IPS DF 4.7 (cell line): Measurements from ENCODE around the gene TBC1D8.

Source experiments
- DNase-seq: peaks from one replicate; pipeline ENCODE4 v3.0.0-alpha.2; 2013; ENCODE audit warnings: low spot score; ENCODE audit errors: extremely low read depth

Gene TBC1D8

GRCh38 chr2:101162561-101163330 lies 11.6 kb upstream of the TBC1D8 start:
- peak; percentile 74 for DNase-seq

DNA sequence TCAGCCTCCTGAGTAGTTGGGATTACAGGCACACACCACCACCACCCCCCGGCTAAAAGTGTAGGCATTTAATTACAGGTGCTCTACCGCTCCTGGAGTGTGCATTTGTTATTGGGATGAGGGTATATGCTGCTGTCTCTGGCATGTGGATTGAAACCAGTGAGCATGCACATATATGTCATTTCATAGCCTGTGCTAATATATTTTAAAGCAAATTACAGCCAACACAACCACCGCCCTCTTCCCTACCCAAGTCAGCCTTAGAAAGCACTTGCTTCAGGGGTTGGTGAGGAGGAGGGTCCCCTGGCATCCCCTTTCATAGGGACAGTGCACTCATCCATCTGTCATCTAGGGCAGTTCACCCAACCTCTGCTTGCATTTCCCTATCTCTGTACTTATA lies 10.5 kb upstream of the TBC1D8 start:
- DNase-seq, result no peak

DNA sequence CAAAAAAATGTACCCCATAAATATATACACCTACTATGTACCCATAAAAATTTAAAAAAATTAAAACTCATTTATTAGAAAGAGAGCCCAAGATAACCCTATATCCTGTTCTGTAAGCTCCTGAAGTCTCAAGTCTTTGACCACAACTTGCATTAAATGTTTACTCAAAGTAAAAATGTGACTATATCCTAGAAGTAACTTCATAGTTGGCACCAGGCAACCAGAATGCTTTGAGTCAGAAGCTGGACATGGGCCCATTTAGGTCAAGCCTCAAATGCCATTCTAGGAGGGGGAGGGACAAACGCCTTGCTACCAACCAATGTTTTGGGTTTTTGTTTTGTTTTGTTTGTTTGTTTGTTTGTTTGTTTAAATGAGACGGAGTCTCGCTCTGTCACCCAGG lies 9.3 kb upstream of the TBC1D8 start:
- no peak for DNase-seq

DNA sequence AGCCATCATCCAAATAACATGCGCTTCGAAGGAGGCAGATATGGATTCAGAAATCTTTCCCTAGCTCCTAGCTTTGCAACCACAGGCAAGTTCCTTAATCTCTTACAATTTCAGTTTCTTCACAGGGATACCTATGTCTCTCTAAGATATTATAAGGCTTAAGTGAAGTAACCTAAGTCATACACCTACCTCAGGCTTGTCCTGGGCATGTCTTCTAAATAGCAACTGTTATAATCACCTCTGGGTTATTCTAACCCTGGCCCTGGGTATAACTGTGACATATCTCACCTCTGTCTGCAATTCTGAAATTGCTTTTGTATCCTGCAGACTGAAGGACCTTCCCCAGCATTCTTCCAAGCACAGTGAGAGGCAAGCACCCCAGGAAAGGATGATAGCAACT lies 8.3 kb upstream of the TBC1D8 start:
- no peak for DNase-seq

- DNase-seq, result no peak
These were observed 6.1 kb upstream of the TBC1D8 start for GRCh38 chr2:101157272-101157671.

DNA sequence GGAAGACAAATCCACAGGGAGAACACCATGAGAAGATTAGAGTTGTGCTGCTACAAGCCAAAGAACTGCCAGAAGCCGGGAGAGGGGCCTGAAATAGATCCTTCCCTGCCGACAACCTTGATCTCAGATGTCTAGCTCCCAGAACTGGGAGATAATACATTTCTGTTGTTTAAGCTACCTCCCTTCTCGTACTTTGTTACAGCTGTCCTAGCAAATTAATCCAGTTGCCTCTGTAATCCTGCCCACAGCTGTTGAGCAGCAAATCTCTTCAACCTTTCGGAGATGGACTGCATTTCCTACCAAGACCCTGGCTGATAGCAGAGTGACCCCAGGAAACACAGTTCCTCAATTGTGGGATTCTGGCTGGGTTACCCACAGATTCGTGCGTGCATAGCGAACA lies 2.6 kb upstream of the TBC1D8 start:
- no peak for DNase-seq

- DNase-seq, result no peak
These were observed 2.0 kb upstream of the TBC1D8 start for GRCh38 chr2:101153077-101153707.

GRCh38 chr2:101152272-101153076 lies 1.3 kb upstream of the TBC1D8 start:
- no peak for DNase-seq

DNA sequence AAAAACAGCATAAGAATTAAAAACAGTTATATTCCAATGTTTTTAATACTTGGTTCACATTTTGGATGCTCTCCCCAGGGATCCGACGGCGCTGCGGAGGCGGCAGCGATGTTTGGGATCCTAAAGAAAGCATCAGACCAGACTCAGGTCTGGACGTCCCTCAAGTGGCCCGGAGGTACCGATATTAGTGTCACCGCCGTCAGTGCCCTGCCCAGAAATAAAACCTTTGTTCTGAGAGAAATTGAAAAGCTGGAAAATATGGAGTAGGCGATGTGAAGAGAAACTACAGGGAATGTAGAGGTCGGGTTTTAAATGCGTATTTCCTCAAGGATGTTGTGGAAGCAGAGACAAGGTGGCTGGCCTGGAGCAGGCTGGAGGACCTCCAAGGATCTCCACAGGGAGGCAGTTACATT lies 683 bp upstream of the TBC1D8 start:
- DNase-seq, result no peak

GRCh38 chr2:101150306-101151145 lies 656 bp downstream of the TBC1D8 start:
- DNase-seq, result no peak

DNA sequence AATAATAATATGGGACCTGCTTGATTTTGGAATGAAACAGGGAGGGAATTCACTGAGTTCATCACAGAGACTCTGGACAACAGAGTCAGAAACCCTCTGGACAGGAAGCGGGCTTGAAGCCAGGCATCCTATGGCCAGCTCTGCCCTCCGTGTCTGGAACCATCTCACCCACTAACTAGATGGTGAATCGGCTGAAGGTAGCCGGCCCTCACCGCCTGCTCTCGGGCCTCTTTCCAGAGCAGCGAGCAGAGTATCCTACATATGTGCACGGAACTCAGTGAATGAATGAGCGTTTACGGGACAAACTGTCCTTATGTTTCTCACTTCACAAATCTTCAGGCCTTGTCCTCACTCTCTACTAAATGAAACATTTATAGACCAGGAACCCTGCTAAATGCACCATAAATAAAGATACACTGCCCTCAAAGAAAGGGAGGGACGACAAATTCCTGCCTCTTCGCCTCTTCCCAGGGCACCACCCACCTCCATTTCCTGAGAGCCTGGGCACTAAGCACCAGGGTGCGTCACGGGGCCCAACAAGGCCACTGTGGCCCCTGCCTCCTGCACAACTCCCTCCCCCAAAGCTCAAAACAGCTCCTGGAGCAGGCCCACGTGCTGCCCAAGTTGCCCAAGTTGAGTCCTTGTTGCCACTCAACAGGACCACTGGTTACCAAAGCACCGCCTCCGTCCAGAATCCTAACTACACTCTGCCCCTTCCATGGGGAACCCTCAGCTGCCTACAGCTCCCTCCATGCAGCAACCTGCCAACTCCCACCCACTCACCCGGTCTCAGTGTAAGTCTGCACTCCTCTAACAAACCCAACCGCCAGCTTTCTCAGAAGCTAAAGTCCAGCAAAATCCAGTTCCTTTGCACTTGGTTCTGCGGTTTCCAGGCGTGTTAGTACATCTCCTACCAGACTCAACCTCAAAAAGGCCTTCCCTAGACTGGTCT lies 1.7 kb downstream of the TBC1D8 start:
- no peak for DNase-seq

DNA sequence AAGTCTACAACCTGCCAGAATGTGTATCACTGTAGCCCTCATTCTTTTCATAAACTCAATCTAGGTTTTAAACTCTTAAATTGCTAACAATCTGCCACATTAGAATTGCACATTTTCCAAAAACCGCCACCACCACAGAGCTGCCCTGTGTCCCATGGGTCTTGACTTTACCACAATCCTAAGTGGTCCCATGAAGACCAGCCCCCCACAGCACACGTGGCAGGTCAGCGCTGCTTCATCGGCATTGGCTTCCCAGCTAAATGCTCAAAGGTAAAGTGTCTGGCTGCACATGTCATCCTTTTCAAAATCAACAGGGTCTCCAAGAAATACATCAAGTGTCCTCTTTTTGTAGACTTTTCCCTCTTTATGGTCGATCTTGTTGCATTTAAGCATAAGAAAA lies 2.4 kb downstream of the TBC1D8 start:
- no peak for DNase-seq

- no peak for DNase-seq
These were observed 3.2 kb downstream of the TBC1D8 start for GRCh38 chr2:101147971-101148370.

- DNase-seq, result no peak
These were observed 4.1 kb downstream of the TBC1D8 start for GRCh38 chr2:101147062-101147461.

DNA sequence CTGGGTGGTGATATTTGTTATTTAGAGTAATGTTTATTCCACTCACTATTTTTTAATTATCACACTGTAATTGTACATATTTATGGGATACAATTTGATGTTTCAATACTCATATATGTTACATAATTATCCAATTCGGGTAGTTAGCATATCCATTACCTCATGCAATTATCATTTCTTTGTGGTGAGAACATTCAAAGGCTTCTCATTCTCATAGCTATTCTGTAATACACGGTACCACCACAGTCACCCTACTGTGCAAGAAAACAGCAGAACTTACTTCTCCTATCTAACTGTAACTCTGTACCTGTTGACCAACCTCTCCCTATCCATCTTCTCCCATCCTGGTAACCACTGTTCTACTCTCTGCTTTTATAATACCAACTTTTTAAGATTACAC lies 4.6 kb downstream of the TBC1D8 start:
- no peak for DNase-seq

- no peak for DNase-seq
These were observed 5.8 kb downstream of the TBC1D8 start for GRCh38 chr2:101145406-101145805.

DNA sequence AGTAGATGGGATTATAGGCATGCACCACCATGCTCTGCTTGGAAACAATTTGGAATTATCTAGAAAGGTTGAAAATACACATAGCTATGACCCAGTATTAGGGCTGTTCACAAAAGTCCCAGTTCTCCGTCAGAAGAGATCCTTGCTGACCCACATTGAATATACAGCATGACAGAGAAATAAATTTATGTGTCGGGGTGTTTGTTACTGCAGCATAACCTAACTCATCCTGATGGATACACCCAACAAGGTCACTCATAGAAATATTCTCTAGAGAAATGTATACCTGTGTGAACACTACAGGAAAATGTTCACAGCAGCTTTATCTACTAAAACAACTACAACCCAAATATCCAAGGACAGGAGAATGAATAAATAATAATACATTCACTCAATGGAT lies 9.0 kb downstream of the TBC1D8 start:
- DNase-seq, result no peak

DNA sequence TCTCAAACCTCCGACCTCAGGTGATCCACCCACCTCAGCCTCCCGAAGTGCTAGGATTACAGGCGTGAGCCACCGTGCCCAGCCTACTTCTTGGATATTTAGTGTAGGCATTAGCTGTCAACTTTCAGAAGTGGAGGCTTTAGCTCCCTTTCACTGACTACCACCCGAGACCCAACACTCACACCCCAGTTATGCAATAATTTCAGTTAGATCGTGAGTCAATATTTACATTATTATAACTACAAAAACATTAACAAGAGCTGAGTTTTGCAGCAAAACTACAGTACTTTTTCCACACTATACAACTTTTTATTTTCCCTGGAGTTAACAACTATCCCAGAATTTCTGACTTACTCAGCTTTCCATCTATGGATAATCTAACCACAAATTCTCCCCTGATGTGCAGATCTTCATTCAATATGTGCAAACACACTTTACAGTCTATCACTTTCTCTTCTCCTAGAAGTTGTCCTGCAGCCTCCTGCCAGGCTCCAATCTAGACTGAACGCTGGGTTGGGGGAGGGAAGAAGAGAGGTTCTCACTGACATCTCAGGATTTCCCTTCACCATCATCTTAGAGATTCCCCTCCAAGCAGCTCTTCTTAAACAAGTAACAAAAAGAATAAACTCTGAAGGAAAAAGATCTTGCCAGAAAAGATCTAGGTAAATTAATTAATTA lies 10.1 kb downstream of the TBC1D8 start:
- no peak for DNase-seq

DNA sequence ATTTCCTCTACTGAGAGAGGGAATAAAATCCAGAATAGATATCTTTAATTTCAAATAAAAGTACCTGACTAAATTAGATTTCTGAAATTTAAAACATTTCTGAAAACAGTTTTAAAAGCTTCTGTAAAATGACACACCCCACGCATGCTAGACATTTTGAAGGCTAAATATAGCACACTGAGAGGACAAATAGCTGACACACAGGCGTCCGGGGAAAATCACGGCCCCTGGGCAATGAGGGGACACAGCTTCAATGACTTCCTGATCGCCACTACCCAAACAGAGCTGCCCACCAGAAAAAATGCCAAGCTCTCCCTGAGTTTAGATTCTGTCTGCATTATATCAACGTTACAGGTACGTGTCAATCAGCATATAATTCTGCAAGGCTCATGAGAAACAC lies 10.9 kb downstream of the TBC1D8 start:
- no peak for DNase-seq

DNA sequence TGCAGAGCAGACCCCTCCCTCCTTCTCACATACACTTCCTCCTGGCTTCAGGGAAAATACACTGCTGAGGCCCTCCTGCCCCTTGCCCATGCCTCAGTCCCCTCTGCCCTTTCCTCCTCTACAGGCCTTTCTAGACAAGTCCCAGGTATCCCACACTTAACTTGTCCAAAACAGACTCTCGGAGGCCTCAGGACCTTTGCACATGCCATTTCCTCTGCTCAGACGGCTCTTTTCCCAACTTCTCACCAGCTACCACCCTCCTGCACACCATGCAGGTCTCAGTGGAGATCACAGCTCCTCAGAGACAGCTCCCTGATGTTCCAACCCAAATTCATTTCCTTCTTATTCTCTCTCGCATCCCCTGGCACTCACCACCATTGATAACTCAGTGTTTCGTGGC lies 11.7 kb downstream of the TBC1D8 start:
- no peak for DNase-seq
